IPS DF 6.9 (cell line): ENCODE results near the gene IL7R.

Experiments
- DNase-seq: peaks from one replicate; pipeline ENCODE4 v3.0.0-alpha.2; 2013; ENCODE audit warnings: low read depth, low spot score
- H3K27ac ChIP-seq: one replicate; pipeline ENCODE4 v1.5.1; 2013; ENCODE audit warnings: low read length, control low read depth
- H3K27me3 ChIP-seq: 2 replicates; pipeline ENCODE4 v1.6.1; 2013; ENCODE audit warnings: mild to moderate bottlenecking, low read length; ENCODE audit not compliant: control insufficient read depth, insufficient read depth
- H3K36me3 ChIP-seq: 2 replicates; pipeline ENCODE4 v1.6.1; 2013; ENCODE audit warnings: low read length; ENCODE audit not compliant: control insufficient read depth, insufficient read depth
- H3K4me1 ChIP-seq: 2 replicates; pipeline ENCODE4 v1.6.1; 2013; ENCODE audit warnings: low read length; ENCODE audit not compliant: control insufficient read depth, insufficient read depth
- H3K4me3 ChIP-seq: 2 replicates; pipeline ENCODE4 v1.5.1; 2013; ENCODE audit warnings: mild to moderate bottlenecking, low read length
- H3K9me3 ChIP-seq: 2 replicates; pipeline ENCODE4 v1.6.1; 2013; ENCODE audit warnings: low read length, inconsistent platforms; ENCODE audit not compliant: control insufficient read depth, insufficient read depth
- WGBS: extraction: QIAGEN DNeasy Blood & Tissue Kit; methylation state at CpG from one replicate; pipeline ENCODE4 v1.1.7; 2013; ENCODE audit warnings: mixed read lengths, missing lambda C conversion rate; ENCODE audit not compliant: insufficient read length, insufficient coverage; 5-methylcytosine and 5-hydroxymethylcytosine counted together

Gene IL7R

GRCh38 chr5:35822511-35822910, 34.2 kb upstream of the IL7R start:
- H3K36me3 ChIP-seq, result no peaks in the 10 kb centered on the region
- no peaks in the 10 kb centered on the region for H3K4me1 ChIP-seq
- H3K27me3 ChIP-seq, result no peaks in the 10 kb centered on the region
- WGBS, result no CpG with 5 or more reads among the region's 8 CpGs
- H3K4me3 ChIP-seq, result no peak overlapping the region
- H3K27ac ChIP-seq, result no peak overlapping the region
- no peaks in the 10 kb centered on the region for H3K9me3 ChIP-seq
- DNase-seq, result no peak

- no peak for DNase-seq
- H3K36me3 ChIP-seq, result no peaks in the 10 kb centered on the region
- H3K4me3 ChIP-seq, result no peak overlapping the region
- no peaks in the 10 kb centered on the region for H3K27me3 ChIP-seq
- no peaks in the 10 kb centered on the region for H3K4me1 ChIP-seq
- H3K9me3 ChIP-seq, result no peaks in the 10 kb centered on the region
- WGBS, result no CpG with 5 or more reads among the region's 7 CpGs
- no peak overlapping the region for H3K27ac ChIP-seq
Measured at GRCh38 chr5:35823347-35824098, 33.2 kb upstream of the IL7R start.

GRCh38 chr5:35826056-35826455, 30.6 kb upstream of the IL7R start:
- no peak for DNase-seq
- Histone ChIP-seq H3K4me1 (no peaks in the 10 kb centered on the region), H3K4me3 (no peak overlapping the region), H3K36me3 (no peaks in the 10 kb centered on the region), H3K9me3 (no peaks in the 10 kb centered on the region), H3K27ac (no peak overlapping the region), H3K27me3 (no peaks in the 10 kb centered on the region)
- no CpG with 5 or more reads among the region's 3 CpGs for WGBS

GRCh38 chr5:35826554-35826953, 30.1 kb upstream of the IL7R start:
- WGBS, result no CpG with 5 or more reads among the region's 2 CpGs
- Histone ChIP-seq H3K36me3 (no peaks in the 10 kb centered on the region), H3K27me3 (no peaks in the 10 kb centered on the region)

GRCh38 chr5:35828082-35828598, 28.6 kb upstream of the IL7R start:
- WGBS, result no CpG with 5 or more reads among the region's 4 CpGs
- no peaks in the 10 kb centered on the region for H3K27me3 ChIP-seq

More at GRCh38 chr5:35826554-35826953, 30.1 kb upstream of the IL7R start:
- Histone ChIP-seq H3K4me3 (no peak overlapping the region), H3K9me3 (no peaks in the 10 kb centered on the region), H3K4me1 (no peaks in the 10 kb centered on the region), H3K27ac (no peak overlapping the region)
- no peak for DNase-seq

GRCh38 chr5:35830587-35830986, 26.1 kb upstream of the IL7R start:
- no CpG with 5 or more reads among the region's 4 CpGs for WGBS
- no peak overlapping the region for H3K27ac ChIP-seq
- no peaks in the 10 kb centered on the region for H3K9me3 ChIP-seq
- no peaks in the 10 kb centered on the region for H3K4me1 ChIP-seq
- H3K27me3 ChIP-seq, result no peaks in the 10 kb centered on the region
- no peak for DNase-seq
- no peak overlapping the region for H3K4me3 ChIP-seq
- no peaks in the 10 kb centered on the region for H3K36me3 ChIP-seq

More at GRCh38 chr5:35828082-35828598, 28.6 kb upstream of the IL7R start:
- Histone ChIP-seq H3K27ac (no peak overlapping the region), H3K36me3 (no peaks in the 10 kb centered on the region), H3K9me3 (no peaks in the 10 kb centered on the region), H3K4me1 (no peaks in the 10 kb centered on the region), H3K4me3 (no peak overlapping the region)
- no peak for DNase-seq

GRCh38 chr5:35832762-35833161, 23.9 kb upstream of the IL7R start:
- H3K4me1 ChIP-seq, result no peaks in the 10 kb centered on the region
- no peaks in the 10 kb centered on the region for H3K36me3 ChIP-seq
- no peak for DNase-seq
- H3K9me3 ChIP-seq, result no peaks in the 10 kb centered on the region
- 100% methylated on average over 1 of the region's 2 CpGs for WGBS
- H3K27me3 ChIP-seq, result no peaks in the 10 kb centered on the region
- no peak overlapping the region for H3K27ac ChIP-seq
- H3K4me3 ChIP-seq, result no peak overlapping the region

- Histone ChIP-seq H3K36me3 (no peaks in the 10 kb centered on the region), H3K4me1 (no peaks in the 10 kb centered on the region), H3K27ac (no peak overlapping the region), H3K4me3 (no peak overlapping the region), H3K27me3 (no peaks in the 10 kb centered on the region), H3K9me3 (no peaks in the 10 kb centered on the region)
- DNase-seq, result no peak
- no CpG with 5 or more reads among the region's 2 CpGs for WGBS
Measured at GRCh38 chr5:35833224-35833623, 23.5 kb upstream of the IL7R start.

GRCh38 chr5:35835796-35836742, 20.6 kb upstream of the IL7R start:
- Histone ChIP-seq H3K27me3 (no peaks in the 10 kb centered on the region), H3K9me3 (no peaks in the 10 kb centered on the region), H3K4me1 (no peaks in the 10 kb centered on the region), H3K36me3 (no peaks in the 10 kb centered on the region), H3K27ac (no peak overlapping the region), H3K4me3 (no peak overlapping the region)
- WGBS, result no CpG with 5 or more reads among the region's 7 CpGs
- no peak for DNase-seq

- DNase-seq, result no peak
- no peaks in the 10 kb centered on the region; the same call in 1 of the 2 replicates for H3K9me3 ChIP-seq
- no peaks in the 10 kb centered on the region for H3K27me3 ChIP-seq
- no CpG with 5 or more reads among the region's 5 CpGs for WGBS
- H3K36me3 ChIP-seq, result no peaks in the 10 kb centered on the region
- no peak overlapping the region for H3K4me3 ChIP-seq
- H3K4me1 ChIP-seq, result no peaks in the 10 kb centered on the region
- H3K27ac ChIP-seq, result no peak overlapping the region
Measured at GRCh38 chr5:35838370-35839042, 18.2 kb upstream of the IL7R start.
